Measurements from ENCODE around the gene ATP8A2. TPM values are rescaled to one million over a fixed set of nuclear protein-coding genes. Genes with fewer than 3 reads are reported as not detected.

The ATP8A2 gene
- total and polyA plus RNA-seq, 4 donors: 0.31 to 2.7 (median 1.1) TPM

DNA sequence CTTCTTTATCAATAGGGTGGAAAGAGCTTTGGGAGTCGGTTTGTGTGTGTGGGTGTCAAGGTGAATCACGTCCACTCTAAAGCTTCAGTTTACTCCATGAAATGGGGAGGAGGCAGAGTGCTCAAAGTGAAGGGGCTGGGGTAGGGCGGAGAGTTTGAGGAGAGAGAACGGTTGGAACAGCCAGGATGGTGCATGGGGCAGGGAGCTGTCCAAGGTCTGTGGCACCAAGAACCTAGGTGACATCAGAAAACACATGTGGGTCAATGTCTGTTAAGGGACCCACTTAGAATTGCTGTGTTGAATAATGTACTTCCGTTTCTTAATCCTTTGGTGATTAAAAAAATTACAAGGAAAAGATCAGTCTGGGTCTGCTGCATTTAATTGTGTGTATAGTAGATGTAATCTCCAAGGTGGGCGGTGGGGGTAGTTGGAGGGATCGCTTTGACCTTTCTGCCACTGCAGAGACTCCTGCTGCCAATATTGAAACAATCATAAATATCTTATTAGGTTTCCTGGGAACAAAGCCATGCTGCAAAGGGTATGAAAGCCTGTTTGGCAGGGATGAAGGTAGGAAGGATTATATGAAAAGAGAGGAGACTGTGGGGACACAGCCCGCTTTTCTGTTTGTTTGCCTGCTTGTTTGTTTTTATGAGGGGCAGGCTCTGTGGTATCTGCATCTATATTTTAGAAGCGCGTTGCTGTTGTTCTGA, 122.3 kb downstream of the ATP8A2 start:
- peaks cover 0 to 9% (median 7%) of the 10 kb centered on the region in 3 donors for H3K27me3 ChIP-seq (ENCODE audit: control insufficient read depth in 3 of 3, insufficient read depth in 3 of 3, low read length in 2 of 3)
- no peak overlapping the region for H3K9ac ChIP-seq (ENCODE audit: insufficient read depth in 1 of 2, low read length in 2 of 2)
- no peaks in the 10 kb centered on the region for H3K9me3 ChIP-seq (ENCODE audit: control insufficient read depth in 4 of 4, insufficient read depth in 3 of 4, low read length in 3 of 4)
- TF ChIP-seq, protein P1, sequence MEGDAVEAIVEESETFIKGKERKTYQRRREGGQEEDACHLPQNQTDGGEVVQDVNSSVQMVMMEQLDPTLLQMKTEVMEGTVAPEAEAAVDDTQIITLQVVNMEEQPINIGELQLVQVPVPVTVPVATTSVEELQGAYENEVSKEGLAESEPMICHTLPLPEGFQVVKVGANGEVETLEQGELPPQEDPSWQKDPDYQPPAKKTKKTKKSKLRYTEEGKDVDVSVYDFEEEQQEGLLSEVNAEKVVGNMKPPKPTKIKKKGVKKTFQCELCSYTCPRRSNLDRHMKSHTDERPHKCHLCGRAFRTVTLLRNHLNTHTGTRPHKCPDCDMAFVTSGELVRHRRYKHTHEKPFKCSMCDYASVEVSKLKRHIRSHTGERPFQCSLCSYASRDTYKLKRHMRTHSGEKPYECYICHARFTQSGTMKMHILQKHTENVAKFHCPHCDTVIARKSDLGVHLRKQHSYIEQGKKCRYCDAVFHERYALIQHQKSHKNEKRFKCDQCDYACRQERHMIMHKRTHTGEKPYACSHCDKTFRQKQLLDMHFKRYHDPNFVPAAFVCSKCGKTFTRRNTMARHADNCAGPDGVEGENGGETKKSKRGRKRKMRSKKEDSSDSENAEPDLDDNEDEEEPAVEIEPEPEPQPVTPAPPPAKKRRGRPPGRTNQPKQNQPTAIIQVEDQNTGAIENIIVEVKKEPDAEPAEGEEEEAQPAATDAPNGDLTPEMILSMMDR (IDR thresholded peaks at IDR 0.05; ENCODE audit: control extremely low read depth, extremely low read depth): no peak
- ATAC-seq (ENCODE audit: insufficient read depth, low FRiP score) (no peak), DNase-seq (no peak)
- H3K4me1 ChIP-seq (ENCODE audit: control insufficient read depth in 5 of 5, insufficient read depth in 5 of 5, low read length in 5 of 5): no peaks in the 10 kb centered on the region
- WGBS, 2 donors: 67% methylated on average over 10 of the region's 10 CpGs
- H3K4me3 ChIP-seq: no peak overlapping the region
- no peak overlapping the region for H3K27ac ChIP-seq (ENCODE audit: low read depth in 1 of 2, low read length in 1 of 2)
- no peaks in the 10 kb centered on the region for H3K36me3 ChIP-seq (ENCODE audit: control insufficient read depth in 4 of 4, insufficient read depth in 4 of 4, low read length in 4 of 4)

DNA sequence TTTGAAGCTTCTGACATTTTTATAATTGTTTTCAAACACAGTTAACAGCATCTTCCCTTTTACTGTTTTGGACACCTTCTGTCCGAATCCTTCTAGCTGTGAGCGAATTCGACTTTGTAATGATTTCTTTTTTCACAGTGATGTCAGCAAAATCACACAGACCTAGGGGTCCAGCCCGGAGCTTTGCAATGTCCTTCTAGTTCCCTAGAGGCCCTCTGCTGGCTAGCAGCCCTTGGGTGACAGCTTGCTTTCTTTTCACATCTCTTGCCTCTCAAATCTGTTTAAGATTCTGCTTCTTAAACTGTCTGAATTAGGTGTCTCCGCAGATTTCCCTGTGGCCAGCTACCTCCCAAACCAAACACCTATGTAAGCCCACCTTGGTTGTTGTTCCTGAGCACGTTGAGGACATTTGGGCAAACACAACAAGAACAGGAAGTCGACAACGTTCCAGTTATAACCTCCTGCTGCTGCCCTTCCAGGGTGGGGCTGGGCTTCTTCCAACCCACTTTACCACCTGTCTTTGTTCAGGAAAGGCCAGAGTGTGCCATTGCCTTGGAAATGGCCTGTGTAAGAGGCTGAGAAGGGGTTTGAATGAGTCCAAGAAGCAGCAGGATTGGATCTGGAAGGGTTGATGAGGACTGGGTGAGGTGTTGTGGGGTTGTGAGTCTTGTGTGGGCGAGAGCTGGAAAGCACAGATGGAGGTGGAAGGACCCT, 123.1 kb downstream of the ATP8A2 start:
- no peak for DNase-seq
- H3K36me3 ChIP-seq (ENCODE audit: control insufficient read depth in 4 of 4, insufficient read depth in 4 of 4, low read length in 4 of 4): no peaks in the 10 kb centered on the region
- no peak overlapping the region for H3K9ac ChIP-seq (ENCODE audit: insufficient read depth in 1 of 2, low read length in 2 of 2)
- TF ChIP-seq, protein P1 (IDR thresholded peaks at IDR 0.05; ENCODE audit: control extremely low read depth, extremely low read depth): no peak
- 57 to 60% methylated on average over 9 of the region's 9 CpGs for WGBS, 2 donors
- H3K9me3 ChIP-seq (ENCODE audit: control insufficient read depth in 4 of 4, insufficient read depth in 3 of 4, low read length in 3 of 4): no peaks in the 10 kb centered on the region
- ATAC-seq (ENCODE audit: insufficient read depth, low FRiP score): no peak
- H3K27me3 ChIP-seq (ENCODE audit: control insufficient read depth in 3 of 3, insufficient read depth in 3 of 3, low read length in 2 of 3): peaks cover 0 to 6% (median under 1%) of the 10 kb centered on the region in 3 donors
- no peak overlapping the region for H3K4me3 ChIP-seq
- no peak overlapping the region for H3K27ac ChIP-seq (ENCODE audit: low read depth in 1 of 2, low read length in 1 of 2)
- no peaks in the 10 kb centered on the region for H3K4me1 ChIP-seq (ENCODE audit: control insufficient read depth in 5 of 5, insufficient read depth in 5 of 5, low read length in 5 of 5)

DNA sequence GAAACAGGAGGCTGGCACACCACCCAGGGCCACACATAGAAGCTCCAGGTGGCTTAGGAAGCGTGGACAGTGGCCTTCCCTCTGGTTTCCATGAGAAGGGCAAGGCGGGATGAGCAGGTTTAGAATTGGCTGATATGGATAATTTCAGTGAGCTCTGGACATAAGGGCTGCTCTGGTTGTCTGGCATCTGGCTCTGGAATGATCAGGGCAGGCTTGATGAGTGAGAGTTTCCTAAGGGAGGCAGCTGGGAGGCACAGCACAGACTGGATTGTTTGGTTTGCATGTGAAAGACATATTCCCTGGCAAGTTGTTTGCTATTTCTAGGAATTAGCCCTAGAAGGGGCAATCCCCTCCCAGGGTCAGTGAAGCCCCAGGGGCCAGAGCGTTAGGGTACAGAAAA, 129.5 kb downstream of the ATP8A2 start:
- Histone ChIP-seq H3K9me3 (ENCODE audit: control insufficient read depth in 4 of 4, insufficient read depth in 3 of 4, low read length in 3 of 4) (peaks cover 0 to 2% (median 0%) of the 10 kb centered on the region in 4 donors), H3K4me1 (ENCODE audit: control insufficient read depth in 5 of 5, insufficient read depth in 5 of 5, low read length in 5 of 5) (no peaks in the 10 kb centered on the region), H3K4me3 (no peak overlapping the region), H3K36me3 (ENCODE audit: control insufficient read depth in 4 of 4, insufficient read depth in 4 of 4, low read length in 4 of 4) (no peaks in the 10 kb centered on the region), H3K27me3 (ENCODE audit: control insufficient read depth in 3 of 3, insufficient read depth in 3 of 3, low read length in 2 of 3) (peaks cover 0 to 10% (median 3%) of the 10 kb centered on the region in 3 donors), H3K9ac (ENCODE audit: insufficient read depth in 1 of 2, low read length in 2 of 2) (no peak overlapping the region), H3K27ac (ENCODE audit: low read depth in 1 of 2, low read length in 1 of 2) (no peak overlapping the region)
- TF ChIP-seq, protein P1 (IDR thresholded peaks at IDR 0.05; ENCODE audit: control extremely low read depth, extremely low read depth): no peak
- no peak for DNase-seq
- 68 to 77% methylated on average over 3 of the region's 3 CpGs for WGBS, 2 donors
- ATAC-seq (ENCODE audit: insufficient read depth, low FRiP score): no peak
